ENCODE measurements around the gene PDK2.

PDK2 gene

GRCh38 chr17:50120475-50121253 lies 25.5 kb downstream of the PDK2 start:
- no peak for DNase-seq

GRCh38 chr17:50122945-50123344 lies 27.8 kb downstream of the PDK2 start:
- DNase-seq = peak; percentile 78

DNA sequence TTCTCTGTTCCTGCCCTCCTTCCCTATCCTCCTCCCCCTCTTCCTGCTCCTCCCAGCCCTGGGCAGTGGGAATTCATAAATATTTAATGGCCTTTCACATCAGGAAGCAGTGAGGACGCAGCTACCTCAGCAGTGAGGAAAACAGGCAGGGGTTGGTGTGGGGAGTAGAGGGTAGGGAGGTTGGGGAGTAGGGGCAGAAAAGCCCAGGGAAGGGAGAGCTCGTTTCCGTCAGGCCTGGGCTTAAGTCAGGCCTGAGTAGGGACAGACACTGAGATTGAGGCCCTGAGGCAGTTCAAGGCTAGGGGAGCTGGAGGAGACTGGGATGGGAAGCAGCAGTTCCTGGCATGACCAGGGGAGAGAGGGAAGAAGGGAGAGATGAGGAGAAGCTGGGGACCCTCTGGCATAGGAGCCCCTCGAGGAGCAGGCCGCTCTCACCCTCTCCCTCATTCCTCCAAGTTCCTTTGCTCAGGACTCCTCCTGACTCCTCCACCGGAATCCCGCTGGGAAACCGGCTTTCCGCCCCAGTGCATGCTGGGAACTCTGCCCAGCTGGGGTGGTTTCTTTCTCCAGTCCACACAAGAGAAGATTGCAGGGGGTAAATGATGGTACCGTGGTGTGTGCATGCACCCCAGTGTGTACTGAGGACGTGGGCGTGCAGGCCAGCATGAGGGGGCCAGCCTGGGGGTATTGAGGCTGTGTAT lies 28.6 kb downstream of the PDK2 start:
- peak; percentile 81 for DNase-seq

DNA sequence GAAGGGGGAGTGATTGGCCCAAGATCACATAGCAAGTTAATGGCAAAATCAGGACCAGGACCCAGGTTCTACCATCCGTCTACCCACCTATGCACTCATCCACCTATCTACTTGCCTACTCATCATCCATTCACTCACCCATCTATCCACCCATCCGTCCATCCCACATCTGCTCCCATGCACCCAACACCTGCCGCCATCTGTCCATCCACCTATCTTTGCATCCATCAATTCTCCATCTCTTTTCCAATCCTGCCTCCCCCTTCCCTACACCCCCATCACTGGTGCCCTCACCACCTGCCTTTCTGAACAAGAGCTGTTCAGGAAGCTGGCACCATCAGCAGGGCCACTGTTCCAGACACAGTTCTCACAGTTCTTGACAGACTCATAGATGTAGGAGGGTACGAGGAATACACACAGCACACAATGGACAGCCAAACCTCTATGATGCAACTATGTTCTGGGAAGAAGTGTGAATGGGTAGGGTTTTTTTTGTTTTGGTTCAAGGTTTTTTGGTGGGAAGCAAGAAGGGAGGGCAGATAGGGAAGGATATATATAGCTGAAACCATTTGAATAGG lies 30.4 kb downstream of the PDK2 start:
- no peak for DNase-seq

GRCh38 chr17:50127697-50128361 lies 32.7 kb downstream of the PDK2 start:
- DNase-seq = no peak

DNA sequence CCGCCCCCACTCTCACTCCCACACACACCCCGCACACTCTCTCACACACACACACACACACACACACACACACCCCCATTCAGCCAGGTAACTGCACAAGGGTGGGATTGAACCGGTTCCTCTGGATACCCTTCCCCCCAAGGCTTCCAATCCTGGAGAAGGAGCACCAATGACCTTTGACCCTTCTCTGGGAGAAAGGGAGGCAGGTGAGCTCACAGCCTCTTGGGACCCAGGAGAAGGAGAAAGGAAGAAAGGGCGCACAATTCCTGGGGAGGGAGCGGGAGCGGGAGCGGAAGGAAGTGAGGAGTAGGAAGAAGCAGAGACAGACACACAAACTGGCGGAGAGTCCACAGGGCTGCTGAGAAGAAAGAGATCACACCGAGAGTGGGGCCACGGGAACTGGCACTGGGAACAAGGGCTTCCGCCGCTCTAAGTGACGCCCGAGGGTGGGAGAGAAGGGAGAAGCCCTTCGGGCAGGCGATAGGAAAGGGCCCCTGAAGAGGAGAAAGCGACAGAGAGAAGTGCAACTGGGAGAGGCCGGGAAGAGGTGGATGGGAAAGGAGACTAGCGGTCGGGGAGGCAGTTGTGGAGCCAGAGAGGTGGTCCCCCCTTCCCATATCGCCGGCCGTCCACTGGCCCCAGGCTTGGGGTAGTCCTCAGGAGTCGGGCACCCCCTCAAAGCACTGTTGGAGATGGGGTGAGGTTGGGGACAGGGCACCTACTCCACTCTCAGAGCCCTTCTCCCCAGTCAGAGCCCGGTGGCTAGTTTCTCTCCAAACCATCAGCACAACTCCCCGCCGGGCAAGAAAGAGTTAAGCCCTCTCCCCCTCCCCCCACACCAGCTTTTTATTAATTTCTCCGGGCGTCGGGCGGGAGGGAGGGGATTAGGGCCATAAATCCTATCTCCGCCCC lies 33.5 kb downstream of the PDK2 start:
- no peak for DNase-seq

DNA sequence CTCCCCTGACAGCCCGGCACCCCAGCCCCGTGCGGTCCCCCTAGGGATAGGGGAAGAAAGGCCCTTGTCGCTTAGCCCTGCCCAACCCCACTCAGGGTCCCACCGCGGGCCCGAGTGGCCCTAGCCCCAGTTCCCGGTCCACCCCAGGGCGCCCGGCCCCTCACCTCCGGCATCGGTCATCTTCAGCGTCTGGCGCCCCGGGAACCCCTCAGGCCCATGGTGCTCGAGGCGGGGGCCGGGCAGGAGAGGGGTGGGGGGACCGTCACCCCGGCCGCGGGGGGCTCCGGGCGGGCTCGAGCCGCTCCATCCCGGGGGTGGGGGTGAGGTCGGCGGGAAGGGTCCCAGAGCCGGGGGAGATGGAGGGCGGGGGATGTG lies 34.2 kb downstream of the PDK2 start:
- no peak for DNase-seq

- DNase-seq = peak; percentile 83
Observed at GRCh38 chr17:50129728-50130558, 34.8 kb downstream of the PDK2 start, which contains the start of gene SAMD14. TSS of gene SAMD14 (minus strand) at chr17:50130160. CDS start at chr17:50124959, 5,201 bp downstream.

DNA sequence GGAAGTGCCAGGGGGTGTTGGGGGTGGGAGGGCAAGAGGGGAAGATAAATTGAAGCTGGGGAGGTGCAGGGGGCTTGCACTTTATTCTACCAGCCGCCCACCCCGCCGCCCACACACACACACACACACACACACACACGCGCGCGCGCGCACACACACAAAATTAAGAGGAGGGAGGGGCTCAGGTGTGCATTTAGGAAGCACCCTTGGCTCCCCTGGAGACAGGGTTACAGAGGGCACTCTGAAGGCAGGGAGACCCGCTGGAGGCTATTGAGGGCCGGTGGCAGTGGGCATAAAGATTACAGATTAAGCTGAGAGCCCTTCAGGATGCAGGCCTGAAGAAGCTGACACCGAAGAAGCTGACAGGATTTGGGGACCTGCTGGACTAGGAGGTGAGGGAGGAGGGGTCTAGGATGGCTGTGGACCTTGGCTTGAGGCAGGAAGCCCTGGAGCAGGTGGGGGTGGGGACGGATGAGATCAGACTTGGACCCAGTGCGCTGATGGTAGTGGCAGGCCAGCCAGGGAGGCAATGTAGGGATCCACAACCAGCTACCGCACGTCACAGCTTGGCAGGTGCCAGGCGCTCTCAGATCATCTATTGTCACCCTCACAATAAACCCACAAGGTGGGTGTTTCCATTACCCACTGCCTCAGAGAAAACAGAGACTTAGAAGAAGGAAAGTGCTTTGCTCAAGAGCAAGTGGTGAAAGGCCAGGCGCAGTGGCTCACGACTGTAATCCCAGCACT lies 35.6 kb downstream of the PDK2 start:
- DNase-seq = no peak

DNA sequence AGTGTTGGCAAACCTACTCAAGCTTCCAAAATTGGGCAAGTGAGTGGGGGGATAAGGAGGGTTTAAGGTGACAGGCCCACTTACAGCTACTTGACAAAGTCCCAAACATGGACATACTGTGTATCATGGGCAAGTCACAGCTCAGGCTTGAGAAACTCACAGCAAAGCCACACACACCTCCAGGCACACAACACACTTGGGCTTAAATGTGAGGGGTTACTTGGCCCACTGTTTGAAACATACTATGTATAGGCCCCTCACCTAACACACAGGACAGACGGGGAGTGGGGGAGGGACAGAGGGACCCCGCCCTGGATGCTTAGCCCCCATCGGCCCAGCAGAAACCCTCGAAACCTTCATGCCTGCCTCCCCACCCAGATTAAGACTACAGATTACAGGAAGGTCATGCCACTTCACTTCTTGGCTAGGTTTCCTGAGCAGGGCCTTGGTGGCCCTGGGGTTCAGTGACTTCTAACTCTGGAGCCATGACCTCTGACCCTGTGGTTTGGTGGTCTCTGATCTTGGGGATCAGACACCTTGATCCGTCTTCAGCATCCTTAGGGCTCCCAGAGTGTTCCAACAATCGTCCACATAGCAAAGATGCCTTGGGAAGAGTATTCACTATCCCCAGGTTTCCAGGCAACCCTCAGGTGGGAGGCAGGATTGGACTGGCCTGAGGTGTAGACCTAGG lies 37.1 kb downstream of the PDK2 start:
- no peak for DNase-seq

DNA sequence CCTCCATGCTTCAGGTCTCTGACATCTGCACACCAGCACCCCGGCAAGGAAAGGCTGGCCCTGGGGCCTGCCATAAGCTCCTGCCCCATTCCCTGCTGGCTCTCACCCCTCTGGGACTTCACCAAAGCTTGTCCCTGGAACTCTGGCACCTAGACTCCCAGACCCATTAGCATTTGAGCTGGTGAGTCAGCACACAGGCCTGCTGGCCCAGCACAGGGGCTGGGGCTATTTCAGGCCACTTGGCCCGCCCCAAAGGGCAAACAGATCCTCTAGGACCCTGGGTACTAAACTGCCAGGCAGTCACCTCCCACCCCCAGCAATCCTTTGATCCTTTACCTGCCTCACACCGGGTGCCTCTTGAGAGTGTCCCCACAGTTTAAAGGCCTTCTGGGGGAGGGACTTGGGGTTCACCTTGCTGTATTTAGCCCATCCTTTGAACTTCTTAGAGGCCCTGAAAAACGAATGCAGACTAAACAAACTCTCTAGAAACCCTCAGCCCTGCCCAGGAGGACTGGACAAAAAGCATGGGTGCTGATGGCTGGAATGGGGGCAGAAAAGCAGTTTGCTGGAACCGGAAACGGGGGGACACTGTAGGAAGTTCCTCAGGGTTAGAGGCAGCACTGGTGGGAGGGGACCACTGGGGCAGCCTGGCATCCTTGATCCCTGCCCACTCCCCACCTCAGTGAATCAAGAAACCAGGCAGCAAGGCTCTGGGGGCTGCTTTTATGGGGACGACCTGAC lies 38.0 kb downstream of the PDK2 start:
- DNase-seq = peak; percentile 96

- no peak for DNase-seq
Observed at GRCh38 chr17:50133769-50134099, 38.6 kb downstream of the PDK2 start.

DNA sequence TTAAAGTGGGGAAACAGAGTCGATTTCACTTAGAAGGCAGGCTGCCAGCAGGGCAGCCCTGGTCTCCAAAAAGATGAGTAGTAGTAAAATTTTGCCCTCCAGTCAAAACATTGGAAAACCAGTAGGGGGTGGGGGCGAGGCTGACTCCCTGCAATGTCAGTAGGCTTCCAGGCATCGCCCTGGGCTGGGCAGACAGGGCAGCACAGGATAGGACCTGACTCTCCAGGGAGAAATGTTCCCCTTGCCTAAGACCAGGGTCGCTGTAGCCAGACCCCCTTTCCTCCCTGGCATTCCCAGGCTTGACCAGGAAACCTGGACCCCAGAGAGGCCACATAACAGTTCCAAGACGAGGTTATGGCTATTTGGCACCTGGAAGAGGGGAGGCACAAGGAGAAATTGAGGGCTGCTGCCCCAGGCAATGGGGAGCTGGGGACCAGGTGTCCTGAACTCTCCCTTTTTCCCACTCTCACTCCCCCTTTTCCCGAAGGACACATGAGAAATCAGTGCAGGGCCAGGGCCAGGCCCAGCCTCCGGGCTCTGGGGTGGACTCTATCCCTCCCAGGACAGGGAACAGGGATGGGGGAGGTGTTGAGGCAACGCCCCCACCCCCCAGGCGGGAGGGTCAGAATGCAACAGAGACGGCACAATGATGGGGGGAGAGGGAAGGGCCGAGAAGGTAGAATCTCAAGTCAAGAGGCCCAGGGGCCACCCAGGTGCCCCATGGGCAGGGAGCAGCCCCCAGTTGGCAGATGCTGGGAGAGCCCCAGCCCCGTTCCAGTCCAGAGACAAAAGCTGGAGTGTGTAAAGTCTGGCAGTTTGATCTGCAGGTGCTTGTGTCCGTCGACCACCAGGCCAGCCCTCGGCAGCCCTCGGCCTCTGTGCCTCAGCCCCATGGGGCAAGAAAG lies 39.3 kb downstream of the PDK2 start:
- DNase-seq = peak; percentile 82

DNA sequence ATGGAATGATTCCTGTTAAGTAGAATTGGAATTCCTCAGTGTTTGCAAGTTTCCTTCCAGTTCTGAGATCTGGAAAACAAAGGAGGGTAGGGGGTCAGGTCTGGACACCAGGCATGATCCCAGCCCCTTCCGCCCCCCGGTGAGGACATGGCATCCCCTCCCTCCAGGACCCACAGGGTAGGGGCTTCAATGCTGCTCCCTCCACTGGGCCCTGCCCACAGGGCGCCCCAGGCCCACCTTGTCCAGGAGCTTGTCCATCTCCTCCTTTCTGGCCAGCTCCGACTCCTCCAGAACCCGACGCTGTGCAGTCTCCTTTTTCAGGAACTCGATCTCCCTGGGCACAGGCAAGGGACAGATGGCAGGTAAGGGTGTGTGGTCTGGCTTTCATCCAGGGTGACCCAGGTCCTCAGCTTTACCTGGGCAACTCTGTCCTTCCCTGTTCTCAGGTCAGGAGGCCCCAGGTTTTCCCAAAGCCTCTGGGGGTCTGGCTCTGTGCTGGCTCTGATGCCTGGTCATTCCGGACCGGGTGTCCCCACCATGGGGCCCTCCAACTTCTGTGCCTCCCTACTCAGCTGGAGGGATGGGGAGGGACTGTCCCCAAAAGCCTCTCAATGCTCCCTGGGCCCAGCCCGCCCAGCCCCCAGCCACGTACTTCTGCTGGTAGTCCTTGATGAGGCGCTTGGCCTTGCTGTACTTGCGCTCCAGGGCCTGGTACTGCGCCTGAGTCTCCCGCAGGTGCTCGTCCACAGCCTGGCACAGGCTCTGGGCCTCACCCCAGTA lies 40.4 kb downstream of the PDK2 start:
- no peak for DNase-seq

- no peak for DNase-seq
Observed at GRCh38 chr17:50136096-50136687, 41.0 kb downstream of the PDK2 start.

DNA sequence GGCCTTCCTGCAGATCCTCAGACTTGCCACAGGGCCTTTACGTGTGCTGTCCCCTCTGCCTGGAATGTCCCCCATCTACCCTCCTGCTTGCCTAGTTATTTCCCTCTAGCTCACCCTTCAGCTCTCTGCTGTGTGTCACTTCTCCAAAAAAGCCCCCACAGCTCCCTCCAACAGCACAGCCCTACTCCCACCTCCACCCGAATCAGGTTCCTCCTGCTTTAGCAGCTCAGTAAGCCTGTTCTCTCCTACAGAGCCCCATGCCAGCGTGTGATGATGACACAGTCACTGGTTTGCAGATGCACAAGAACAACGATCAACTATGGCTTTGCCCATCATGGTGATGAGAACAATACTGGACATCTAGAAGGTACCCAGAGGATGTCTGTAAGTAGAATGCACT lies 41.9 kb downstream of the PDK2 start:
- DNase-seq = no peak

- no peak for DNase-seq
Observed at GRCh38 chr17:50139185-50139783, 44.1 kb downstream of the PDK2 start.
